MCF 10A (cell line): Measurements from ENCODE around the gene COMTD1. TPM values are rescaled to one million over a fixed set of nuclear protein-coding genes. Genes with fewer than 3 reads are reported as not detected.

ENCODE experiments used
- BruUV-seq: library from RNA; stranded (reverse); fragments of 400-500 nt; replicated peaks from 2 replicates; lab custom pipeline; 2021; lab: Mats Ljungman, UMichigan
- CTCF ChIA-PET: fragments of 300-600 bp; sonication (Branson Sonifier 250); formaldehyde crosslinking; extraction: SDS; loops from one replicate; lab custom pipeline; 2021; ENCODE audit warnings: antibody characterized with exemption, inconsistent platforms; lab: Yijun Ruan, JAX
- POLR2A ChIA-PET: fragments of 300-600, 350-650 bp; sonication (Branson Sonifier 250); formaldehyde crosslinking; extraction: SDS; loops from one replicate; lab custom pipeline; 2020; ENCODE audit warnings: antibody characterized with exemption, inconsistent platforms; lab: Yijun Ruan, JAX
- DNase-seq: peaks from one replicate; pipeline ENCODE4 v3.0.0-alpha.2; 2018; ENCODE audit not compliant: unreplicated experiment
- H3K27ac Mint-ChIP-seq: one replicate; pipeline ENCODE4 v1.8.0; 2022; ENCODE audit warnings: mild to moderate bottlenecking, low read depth, mixed read lengths; ENCODE audit not compliant: unreplicated experiment
- H3K27me3 Mint-ChIP-seq: one replicate; pipeline ENCODE4 v1.8.0; 2022; ENCODE audit warnings: mixed read lengths; ENCODE audit not compliant: insufficient read depth, unreplicated experiment
- H3K36me3 Mint-ChIP-seq: one replicate; pipeline ENCODE4 v1.8.0; 2022; ENCODE audit warnings: mild to moderate bottlenecking, moderate library complexity, mixed read lengths; ENCODE audit not compliant: insufficient read depth, unreplicated experiment
- H3K4me1 Mint-ChIP-seq: one replicate; pipeline ENCODE4 v1.8.0; 2022; ENCODE audit warnings: mixed read lengths; ENCODE audit not compliant: insufficient read depth, unreplicated experiment
- H3K4me3 Mint-ChIP-seq: one replicate; pipeline ENCODE4 v1.8.0; 2022; ENCODE audit warnings: mild to moderate bottlenecking, moderate library complexity, mixed read lengths; ENCODE audit not compliant: unreplicated experiment
- H3K9me3 Mint-ChIP-seq: one replicate; pipeline ENCODE4 v1.8.0; 2022; ENCODE audit warnings: mixed read lengths; ENCODE audit not compliant: unreplicated experiment
- intact Hi-C: fragments of 100-400 bp; cut with micrococcal nuclease; formaldehyde crosslinking; loops from 2 replicates; pipeline ENCODE4 v1.14.1; 2022
- total RNA-seq: library from RNA; stranded (reverse); gene quantifications from 2 replicates; pipeline ENCODE4 v1.2.3, GENCODE V29; 2022
- TF ChIP-seq, protein P1 (sequence below): fragments of 200-600 bp; IDR thresholded peaks from one replicate; pipeline ENCODE4 v1.8.0; 2022; ENCODE audit warnings: antibody characterized with exemption, mild to moderate bottlenecking; ENCODE audit not compliant: unreplicated experiment

Gene COMTD1
- total RNA-seq, 1 experiment from 2014 or later = 34.3 TPM

GRCh38 chr10:75240329-75241076, 4.7 kb upstream of the COMTD1 start:
- Mint-ChIP-seq H3K27me3 (no peaks in the 10 kb centered on the region), H3K9me3 (no peaks in the 10 kb centered on the region), H3K27ac (no peak overlapping the region), H3K4me1 (peaks cover 11% of the 10 kb centered on the region), H3K4me3 (no peak overlapping the region), H3K36me3 (no peaks in the 10 kb centered on the region)
- intact Hi-C loops = no loop called here
- POLR2A ChIA-PET = interaction anchor here (0.8 kb wide), 1 partner anchor 30 kb away, joined by 3 read pairs; the partner anchor contains the start of gene VDAC2
- no TSS peak for BruUV-seq
- DNase-seq = no peak
- TF ChIP-seq, protein P1, sequence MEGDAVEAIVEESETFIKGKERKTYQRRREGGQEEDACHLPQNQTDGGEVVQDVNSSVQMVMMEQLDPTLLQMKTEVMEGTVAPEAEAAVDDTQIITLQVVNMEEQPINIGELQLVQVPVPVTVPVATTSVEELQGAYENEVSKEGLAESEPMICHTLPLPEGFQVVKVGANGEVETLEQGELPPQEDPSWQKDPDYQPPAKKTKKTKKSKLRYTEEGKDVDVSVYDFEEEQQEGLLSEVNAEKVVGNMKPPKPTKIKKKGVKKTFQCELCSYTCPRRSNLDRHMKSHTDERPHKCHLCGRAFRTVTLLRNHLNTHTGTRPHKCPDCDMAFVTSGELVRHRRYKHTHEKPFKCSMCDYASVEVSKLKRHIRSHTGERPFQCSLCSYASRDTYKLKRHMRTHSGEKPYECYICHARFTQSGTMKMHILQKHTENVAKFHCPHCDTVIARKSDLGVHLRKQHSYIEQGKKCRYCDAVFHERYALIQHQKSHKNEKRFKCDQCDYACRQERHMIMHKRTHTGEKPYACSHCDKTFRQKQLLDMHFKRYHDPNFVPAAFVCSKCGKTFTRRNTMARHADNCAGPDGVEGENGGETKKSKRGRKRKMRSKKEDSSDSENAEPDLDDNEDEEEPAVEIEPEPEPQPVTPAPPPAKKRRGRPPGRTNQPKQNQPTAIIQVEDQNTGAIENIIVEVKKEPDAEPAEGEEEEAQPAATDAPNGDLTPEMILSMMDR = no peak
- CTCF ChIA-PET = interaction anchor here (0.6 to 0.8 kb wide), 2 partner anchors 52 to 669 kb away, joined by 3 read pairs; no protein-coding TSS in a partner anchor

- Mint-ChIP-seq H3K27me3 (no peaks in the 10 kb centered on the region), H3K9me3 (no peaks in the 10 kb centered on the region), H3K4me1 (peaks cover 5% of the 10 kb centered on the region), H3K36me3 (peaks cover under 1% of the 10 kb centered on the region), H3K27ac (no peak overlapping the region), H3K4me3 (no peak overlapping the region)
- BruUV-seq = no TSS peak
- intact Hi-C loops = loop anchor here (5.0 kb wide), 1 partner anchor 222 kb away; no protein-coding TSS in a partner anchor
- TF ChIP-seq, protein P1 = no peak
- ChIA-PET POLR2A (no interaction called here), CTCF (interaction anchor here (0.6 to 1.6 kb wide), 2 partner anchors 8 to 60 kb away, joined by 3 to 7 read pairs; no protein-coding TSS in a partner anchor)
- DNase-seq = no peak
Observed at GRCh38 chr10:75239096-75239790, 3.5 kb upstream of the COMTD1 start.

- ChIA-PET CTCF (interaction anchor here (0.5 to 8.1 kb wide), 7 partner anchors 9 to 1082 kb away, joined by 3 to 209 read pairs (median 3); no protein-coding TSS in a partner anchor), POLR2A (interaction anchor here (1.5 to 1.9 kb wide), 2 partner anchors 8 to 12 kb away, joined by 5 to 6 read pairs; no protein-coding TSS in a partner anchor)
- BruUV-seq = no TSS peak
- Mint-ChIP-seq H3K4me3 (no peak overlapping the region), H3K4me1 (peaks cover 8% of the 10 kb centered on the region), H3K27me3 (no peaks in the 10 kb centered on the region), H3K36me3 (peaks cover 8% of the 10 kb centered on the region), H3K9me3 (no peaks in the 10 kb centered on the region), H3K27ac (no peak overlapping the region)
- no peak for DNase-seq
- intact Hi-C loops = loop anchor here (5.0 kb wide), 1 partner anchor 221 kb away; no protein-coding TSS in a partner anchor
- TF ChIP-seq, protein P1 = no peak
Observed at GRCh38 chr10:75238182-75239095, 2.7 kb upstream of the COMTD1 start.
